ENCODE measurements around the gene NACC2.

NACC2 gene

GRCh38 chr9:136024696-136025316 lies 70.3 kb downstream of the NACC2 start:
- H3K27me3 Mint-ChIP-seq (ENCODE audit: low read depth, poor library complexity), result peaks cover 24% of the 10 kb centered on the region
- peaks cover 25% of the 10 kb centered on the region for H3K9me3 Mint-ChIP-seq
- no peak overlapping the region for H3K27ac Mint-ChIP-seq

GRCh38 chr9:136024286-136024685 lies 70.8 kb downstream of the NACC2 start:
- peaks cover 24% of the 10 kb centered on the region for H3K27me3 Mint-ChIP-seq (ENCODE audit: low read depth, poor library complexity)
- H3K36me3 Mint-ChIP-seq (ENCODE audit: low read depth), result peaks cover 9% of the 10 kb centered on the region
- TF ChIP-seq, protein P1, sequence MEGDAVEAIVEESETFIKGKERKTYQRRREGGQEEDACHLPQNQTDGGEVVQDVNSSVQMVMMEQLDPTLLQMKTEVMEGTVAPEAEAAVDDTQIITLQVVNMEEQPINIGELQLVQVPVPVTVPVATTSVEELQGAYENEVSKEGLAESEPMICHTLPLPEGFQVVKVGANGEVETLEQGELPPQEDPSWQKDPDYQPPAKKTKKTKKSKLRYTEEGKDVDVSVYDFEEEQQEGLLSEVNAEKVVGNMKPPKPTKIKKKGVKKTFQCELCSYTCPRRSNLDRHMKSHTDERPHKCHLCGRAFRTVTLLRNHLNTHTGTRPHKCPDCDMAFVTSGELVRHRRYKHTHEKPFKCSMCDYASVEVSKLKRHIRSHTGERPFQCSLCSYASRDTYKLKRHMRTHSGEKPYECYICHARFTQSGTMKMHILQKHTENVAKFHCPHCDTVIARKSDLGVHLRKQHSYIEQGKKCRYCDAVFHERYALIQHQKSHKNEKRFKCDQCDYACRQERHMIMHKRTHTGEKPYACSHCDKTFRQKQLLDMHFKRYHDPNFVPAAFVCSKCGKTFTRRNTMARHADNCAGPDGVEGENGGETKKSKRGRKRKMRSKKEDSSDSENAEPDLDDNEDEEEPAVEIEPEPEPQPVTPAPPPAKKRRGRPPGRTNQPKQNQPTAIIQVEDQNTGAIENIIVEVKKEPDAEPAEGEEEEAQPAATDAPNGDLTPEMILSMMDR (IDR thresholded peaks at IDR 0.05), result no peak
- no peaks in the 10 kb centered on the region for H3K4me1 Mint-ChIP-seq
- H3K9me3 Mint-ChIP-seq, result peaks cover 25% of the 10 kb centered on the region
- H3K27ac Mint-ChIP-seq, result no peak overlapping the region
- no peak overlapping the region for H3K4me3 Mint-ChIP-seq
- DNase-seq, result no peak

More at GRCh38 chr9:136024696-136025316, 70.3 kb downstream of the NACC2 start:
- DNase-seq, result no peak
- Mint-ChIP-seq H3K36me3 (ENCODE audit: low read depth) (peaks cover 9% of the 10 kb centered on the region), H3K4me3 (no peak overlapping the region), H3K4me1 (no peaks in the 10 kb centered on the region)
- TF ChIP-seq, protein P1 (IDR thresholded peaks at IDR 0.05), result no peak

GRCh38 chr9:136023410-136024225 lies 71.5 kb downstream of the NACC2 start:
- TF ChIP-seq, protein P1 (IDR thresholded peaks at IDR 0.05), result no peak
- H3K9me3 Mint-ChIP-seq, result peaks cover 25% of the 10 kb centered on the region
- H3K4me3 Mint-ChIP-seq, result no peak overlapping the region
- H3K4me1 Mint-ChIP-seq, result no peaks in the 10 kb centered on the region
- peaks cover 9% of the 10 kb centered on the region for H3K36me3 Mint-ChIP-seq (ENCODE audit: low read depth)
- peak; percentile 3 for DNase-seq
- no peak overlapping the region for H3K27ac Mint-ChIP-seq
- H3K27me3 Mint-ChIP-seq (ENCODE audit: low read depth, poor library complexity), result peaks cover 24% of the 10 kb centered on the region

DNA sequence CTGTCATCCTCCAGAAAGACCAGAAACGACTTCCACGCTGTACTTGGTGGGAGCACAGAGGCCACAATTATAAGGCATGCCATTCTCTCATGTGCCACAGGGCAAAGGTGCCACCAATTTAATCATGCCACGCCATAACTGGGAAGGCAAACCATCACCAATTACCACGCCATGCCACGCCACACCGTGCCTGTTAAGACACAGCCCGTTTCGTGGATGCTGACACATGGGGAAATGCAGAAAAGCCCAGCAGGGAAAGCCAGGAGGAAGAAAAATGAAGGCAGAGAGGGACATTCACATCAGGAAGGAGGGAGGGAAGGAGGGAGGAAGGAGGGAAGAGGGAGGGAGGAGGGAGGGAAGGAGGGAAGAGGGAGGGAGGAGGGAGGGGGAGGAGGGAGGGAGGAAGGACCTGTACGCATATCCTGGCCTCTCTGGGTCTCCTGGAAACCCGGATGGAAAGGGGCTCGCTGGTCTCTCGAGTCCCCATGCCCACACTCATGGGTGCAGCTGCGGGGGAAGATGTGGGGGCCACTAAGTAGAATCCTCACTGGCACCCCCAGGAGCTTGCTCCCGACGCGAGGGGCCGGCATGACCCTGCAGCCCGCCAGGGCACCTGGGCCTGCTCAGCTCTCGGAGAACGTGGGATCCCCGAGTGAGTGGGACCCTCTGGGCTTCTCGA lies 72.2 kb downstream of the NACC2 start:
- H3K27ac Mint-ChIP-seq, result no peak overlapping the region
- TF ChIP-seq, protein P1 (IDR thresholded peaks at IDR 0.05), result no peak
- no peaks in the 10 kb centered on the region for H3K4me1 Mint-ChIP-seq
- peaks cover 27% of the 10 kb centered on the region for H3K27me3 Mint-ChIP-seq (ENCODE audit: low read depth, poor library complexity)
- H3K36me3 Mint-ChIP-seq (ENCODE audit: low read depth), result peaks cover 9% of the 10 kb centered on the region
- DNase-seq, result no peak
- H3K4me3 Mint-ChIP-seq, result no peak overlapping the region
- H3K9me3 Mint-ChIP-seq, result peaks cover 25% of the 10 kb centered on the region

- Mint-ChIP-seq H3K9me3 (peaks cover 25% of the 10 kb centered on the region), H3K36me3 (ENCODE audit: low read depth) (peaks cover 9% of the 10 kb centered on the region), H3K27ac (no peak overlapping the region), H3K4me3 (no peak overlapping the region), H3K27me3 (ENCODE audit: low read depth, poor library complexity) (peaks cover 27% of the 10 kb centered on the region), H3K4me1 (no peaks in the 10 kb centered on the region)
- TF ChIP-seq, protein P1 (IDR thresholded peaks at IDR 0.05), result no peak
- DNase-seq, result no peak
Observed at GRCh38 chr9:136021872-136022681, 73.0 kb downstream of the NACC2 start.

All from nephron progenitor cell (in vitro differentiated cells).